GM23338 (cell line): Measurements from ENCODE around the gene SYNE2. TPM values are rescaled to one million over a fixed set of nuclear protein-coding genes. Genes with fewer than 3 reads are reported as not detected.
A peak's percentile ranks its signal among the peaks of the same experiment; 100 is the strongest.

ENCODE experiments used
- ATAC-seq: fragments of 200-7000 bp; cut with Tn5 transposase; 3 replicates; pipeline ENCODE4 v1.9.1; 2020
- DNase-seq: peaks from one replicate; pipeline ENCODE4 v3.0.0-alpha.2; 2015; ENCODE audit warnings: low spot score
- H2AFZ ChIP-seq: fragments of 200-600 bp; sonication (generic); 2 replicates; pipeline ENCODE4 v1.8.0; 2016; ENCODE audit warnings: antibody characterized with exemption, mild to moderate bottlenecking, moderate library complexity
- H3F3A ChIP-seq: fragments of 200-600 bp; sonication (generic); replicated peaks from 2 replicates; pipeline ENCODE4 v1.8.0; 2017; ENCODE audit warnings: antibody characterized with exemption, mixed run types, low read depth
- H3K27ac ChIP-seq: fragments of 200-600 bp; sonication (generic); 2 replicates; pipeline ENCODE4 v1.6.1; 2016; ENCODE audit warnings: low read depth
- H3K27me3 ChIP-seq: fragments of 200-600 bp; sonication (generic); 2 replicates; pipeline ENCODE4 v1.8.0; 2016; ENCODE audit warnings: mild to moderate bottlenecking, mixed run types, moderate library complexity; ENCODE audit not compliant: insufficient read depth
- H3K36me3 ChIP-seq: fragments of 200-600 bp; sonication (generic); 2 replicates; pipeline ENCODE4 v1.8.0; 2016; ENCODE audit warnings: mild to moderate bottlenecking; ENCODE audit not compliant: insufficient read depth
- H3K4me1 ChIP-seq: fragments of 200-600 bp; sonication (generic); 2 replicates; pipeline ENCODE4 v1.8.0; 2016; ENCODE audit warnings: mild to moderate bottlenecking, moderate library complexity; ENCODE audit not compliant: insufficient read depth
- H3K4me2 ChIP-seq: fragments of 200-600 bp; sonication (generic); 2 replicates; pipeline ENCODE4 v1.7.1; 2017; ENCODE audit warnings: mixed run types
- H3K4me3 ChIP-seq: fragments of 200-600 bp; sonication (generic); 2 replicates; pipeline ENCODE4 v1.6.1; 2016; ENCODE audit warnings: mixed run types
- H3K79me2 ChIP-seq: fragments of 200-600 bp; sonication (generic); replicated peaks from 2 replicates; pipeline ENCODE4 v1.8.0; 2017; ENCODE audit warnings: mild to moderate bottlenecking; ENCODE audit not compliant: insufficient read depth
- H3K9me2 ChIP-seq: fragments of 200-600 bp; sonication (generic); 2 replicates; pipeline ENCODE4 v1.8.0; 2017; ENCODE audit not compliant: insufficient read depth
- H4K20me1 ChIP-seq: fragments of 200-600 bp; sonication (generic); replicated peaks from 2 replicates; pipeline ENCODE4 v1.8.0; 2017; ENCODE audit warnings: mild to moderate bottlenecking; ENCODE audit not compliant: insufficient read depth
- H3K27ac Mint-ChIP-seq: 2 replicates; pipeline ENCODE4 v1.8.0; 2020; ENCODE audit warnings: inconsistent platforms, mild to moderate bottlenecking, moderate library complexity, mixed read lengths
- H3K27me3 Mint-ChIP-seq: 3 replicates; pipeline ENCODE4 v1.8.0; 2022; ENCODE audit warnings: low read depth, mild to moderate bottlenecking, moderate library complexity, mixed read lengths, inconsistent platforms; ENCODE audit not compliant: insufficient read depth, poor library complexity
- H3K36me3 Mint-ChIP-seq: 3 replicates; pipeline ENCODE4 v1.8.0; 2021; ENCODE audit warnings: low read depth, mild to moderate bottlenecking, inconsistent platforms, moderate library complexity, mixed read lengths
- H3K4me1 Mint-ChIP-seq: 3 replicates; pipeline ENCODE4 v1.8.0; 2020; ENCODE audit warnings: mild to moderate bottlenecking, inconsistent platforms, mixed read lengths
- H3K4me3 Mint-ChIP-seq: 3 replicates; pipeline ENCODE4 v1.8.0; 2021; ENCODE audit warnings: moderate library complexity, mild to moderate bottlenecking, inconsistent platforms, mixed read lengths
- H3K9me3 Mint-ChIP-seq: 3 replicates; pipeline ENCODE4 v1.8.0; 2020; ENCODE audit warnings: moderate library complexity, mild to moderate bottlenecking, inconsistent platforms, mixed read lengths
- CREB1 ChIP-seq: fragments of 250-450 bp; sonication (Bioruptor Pico); IDR thresholded peaks from 2 replicates; pipeline ENCODE4 v1.5.0; 2020; ENCODE audit warnings: low read depth, mild to moderate bottlenecking, moderate library complexity
- CTCF ChIP-seq, 2 experiments: fragments of 200-600 bp in 1 of 2; sonication (generic) in 1 of 2; conservative IDR thresholded peaks; 2 replicates each; pipeline versions ENCODE4 v1.5.1 to v1.6.1; 2016 to 2017; ENCODE audit warnings: antibody characterized with exemption in 2 of 2, low read depth in 2 of 2, mild to moderate bottlenecking in 2 of 2, moderate library complexity in 1 of 2
- ETS1 ChIP-seq: IDR thresholded peaks from 2 replicates; pipeline ENCODE4 v1.6.1; 2016; ENCODE audit warnings: antibody characterized with exemption
- EZH2 ChIP-seq: fragments of 200-600 bp; sonication (generic); IDR thresholded peaks from one replicate; pipeline ENCODE4 v1.8.0; 2017; ENCODE audit warnings: antibody characterized with exemption, mild to moderate bottlenecking, low read depth; ENCODE audit not compliant: unreplicated experiment
- EZH2phosphoT487 ChIP-seq: fragments of 200-600 bp; sonication (generic); IDR thresholded peaks from one replicate; pipeline ENCODE4 v1.8.1; 2018; ENCODE audit warnings: antibody characterized with exemption; ENCODE audit not compliant: unreplicated experiment
- JUNB ChIP-seq: IDR thresholded peaks from one replicate; pipeline ENCODE4 v1.6.1; 2016; ENCODE audit warnings: antibody characterized with exemption; ENCODE audit not compliant: unreplicated experiment
- NANOG ChIP-seq: IDR thresholded peaks from 2 replicates; pipeline ENCODE4 v1.6.1; 2016; ENCODE audit warnings: antibody characterized with exemption, borderline replicate concordance
- POLR2AphosphoS5 ChIP-seq: IDR thresholded peaks from 2 replicates; pipeline ENCODE4 v1.6.1; 2016; ENCODE audit warnings: antibody characterized with exemption, low read depth
- REST ChIP-seq: IDR thresholded peaks from one replicate; pipeline ENCODE4 v1.6.1; 2018; ENCODE audit warnings: antibody characterized with exemption; ENCODE audit not compliant: unreplicated experiment
- STAT1 ChIP-seq: IDR thresholded peaks from one replicate; pipeline ENCODE4 v1.6.1; 2016; ENCODE audit warnings: antibody characterized with exemption; ENCODE audit not compliant: unreplicated experiment
- ZNF114 ChIP-seq: fragments of 250-450 bp; sonication (Bioruptor Pico); IDR thresholded peaks from 2 replicates; pipeline ENCODE4 v1.5.0; 2020; ENCODE audit warnings: mild to moderate bottlenecking, moderate library complexity
- ZNF331 ChIP-seq: fragments of 250-450 bp; sonication (Bioruptor Pico); IDR thresholded peaks from 2 replicates; pipeline ENCODE4 v1.5.0; 2020; ENCODE audit warnings: low read depth, mild to moderate bottlenecking, moderate library complexity
- ZNF462 ChIP-seq: fragments of 250-450 bp; sonication (Bioruptor Pico); IDR thresholded peaks from 2 replicates; pipeline ENCODE4 v1.5.0; 2020; ENCODE audit warnings: mild to moderate bottlenecking, moderate library complexity
- polyA plus RNA-seq: library from polyadenylated mRNA; unstranded; fragments of >200 nt; fragmentation: Nextera tagmentation; extraction: Ambion mirVana; gene quantifications from 2 replicates; pipeline ENCODE4 v1.2.1, GENCODE V29; 2016
- total RNA-seq: library from RNA; depleted of rRNA; stranded (reverse); fragments of >200 nt; shearing (Covaris generic); gene quantifications from 2 replicates; pipeline ENCODE4 v1.2.3, GENCODE V29; 2014

SYNE2 gene
- total and polyA plus RNA-seq, 2 experiments from 2014 or later, result 34.3 to 86.5 TPM

- H3K36me3 ChIP-seq, result peaks cover 3% of the 10 kb centered on the region; the same call in 1 of the 2 replicates
Observed at GRCh38 chr14:64193821-64194220, 341.0 kb downstream of the SYNE2 start.

More at GRCh38 chr14:64193821-64194220, 341.0 kb downstream of the SYNE2 start:
- no peak overlapping the region for H3K4me2 ChIP-seq
- TF ChIP-seq STAT1 (no peak), EZH2phosphoT487 (no peak), ZNF462 (CRISPR knock-in tag) (no peak), ETS1 (no peak), REST (no peak), CTCF (conservative IDR thresholded peaks at IDR 0.05; ENCODE audit: low read depth in 2 of 2) (no peak), POLR2AphosphoS5 (no peak), ZNF331 (no peak), NANOG (no peak), EZH2 (no peak), CREB1 (CRISPR knock-in tag) (no peak), ZNF114 (CRISPR knock-in tag) (no peak), JUNB (no peak)
- peaks cover 69% of the 10 kb centered on the region for H3K4me1 Mint-ChIP-seq
- no peak overlapping the region; the same call in 2 of the 3 replicates for H3K4me3 Mint-ChIP-seq
- no peaks in the 10 kb centered on the region; the same call in 1 of the 2 replicates for H4K20me1 ChIP-seq
- H3K4me3 ChIP-seq, result no peak overlapping the region
- peaks cover 45% of the 10 kb centered on the region for H3K4me1 ChIP-seq
- H3K27me3 Mint-ChIP-seq, result peaks cover 10% of the 10 kb centered on the region
- H3F3A ChIP-seq, result peaks cover 6% of the 10 kb centered on the region; the same call in 1 of the 2 replicates
- H3K79me2 ChIP-seq, result peaks cover 37% of the 10 kb centered on the region
- peak overlapping the region; percentile 80; the same call in 1 of the 2 replicates for H3K27ac ChIP-seq
- no peak overlapping the region for H2AFZ ChIP-seq
- no peaks in the 10 kb centered on the region for H3K27me3 ChIP-seq
- peak; percentile 39 for DNase-seq
- no peaks in the 10 kb centered on the region for H3K9me3 Mint-ChIP-seq
- H3K9me2 ChIP-seq, result no peaks in the 10 kb centered on the region
- ATAC-seq, result peak; percentile 17
- peaks cover 37% of the 10 kb centered on the region for H3K36me3 Mint-ChIP-seq
- peak overlapping the region; percentile 91 for H3K27ac Mint-ChIP-seq
